Neuronal stem cell (in vitro differentiated cells): ENCODE data around the gene RNF11.

Experiments
- DNase-seq: peaks from one replicate; pipeline ENCODE4 v3.0.0-alpha.2; 2013; ENCODE audit warnings: low spot score
- H2AFZ ChIP-seq: one replicate; pipeline ENCODE4 v1.6.1; 2013; ENCODE audit warnings: mild to moderate bottlenecking, low read length, inconsistent platforms
- H2AK5ac ChIP-seq: 2 replicates; pipeline ENCODE4 v1.6.1; 2013; ENCODE audit warnings: low read depth, mild to moderate bottlenecking, inconsistent platforms, low read length, moderate library complexity, mixed read lengths
- H2BK120ac ChIP-seq: 2 replicates; pipeline ENCODE4 v1.6.1; 2013; ENCODE audit warnings: low read depth, mild to moderate bottlenecking, inconsistent platforms, low read length, moderate library complexity, mixed read lengths
- H2BK12ac ChIP-seq: one replicate; pipeline ENCODE4 v1.6.1; 2013; ENCODE audit warnings: low read length, inconsistent platforms
- H2BK15ac ChIP-seq: 2 replicates; pipeline ENCODE4 v1.6.1; 2013; ENCODE audit warnings: mild to moderate bottlenecking, low read length, inconsistent platforms, mixed read lengths
- H2BK5ac ChIP-seq: one replicate; pipeline ENCODE4 v1.6.1; 2013; ENCODE audit warnings: inconsistent platforms, mild to moderate bottlenecking, low read length, moderate library complexity
- H3K14ac ChIP-seq: one replicate; pipeline ENCODE4 v1.6.1; 2013; ENCODE audit warnings: low read length, inconsistent platforms
- H3K18ac ChIP-seq: 2 replicates; pipeline ENCODE4 v1.6.1; 2013; ENCODE audit warnings: low read length, inconsistent platforms
- H3K23ac ChIP-seq: 2 replicates; pipeline ENCODE4 v1.6.1; 2013; ENCODE audit warnings: low read depth, mild to moderate bottlenecking, mixed read lengths, low read length, inconsistent platforms; ENCODE audit not compliant: poor library complexity
- H3K27ac ChIP-seq: replicated peaks from 3 replicates; pipeline ENCODE4 v1.5.1; 2013; ENCODE audit warnings: low read length, inconsistent platforms
- H3K27me3 ChIP-seq, 3 experiments: 2 replicates each; pipeline ENCODE4 v1.6.1; 2013; ENCODE audit warnings: low read length in 3 of 3, mild to moderate bottlenecking in 2 of 3, inconsistent platforms in 1 of 3, low read depth in 1 of 3, mixed read lengths in 1 of 3, moderate library complexity in 1 of 3; ENCODE audit not compliant: control insufficient read depth in 3 of 3, insufficient read depth in 3 of 3
- H3K36me3 ChIP-seq, 2 donors: replicated peaks in 1 of 2; 2 replicates each; pipeline ENCODE4 v1.6.1; 2013; ENCODE audit warnings: low read length in 2 of 2; ENCODE audit not compliant: control insufficient read depth in 2 of 2, insufficient read depth in 2 of 2
- H3K4ac ChIP-seq: 2 replicates; pipeline ENCODE4 v1.6.1; 2013; ENCODE audit warnings: inconsistent platforms, mild to moderate bottlenecking, low read length, moderate library complexity
- H3K4me1 ChIP-seq, 2 donors: 1 replicate in 1 of 2; 2 replicates in 1 of 2; pipeline ENCODE4 v1.6.1; 2013; ENCODE audit warnings: low read length in 2 of 2, low read depth in 1 of 2; ENCODE audit not compliant: control insufficient read depth in 2 of 2, insufficient read depth in 1 of 2
- H3K4me2 ChIP-seq: one replicate; pipeline ENCODE4 v1.6.1; 2013; ENCODE audit warnings: mild to moderate bottlenecking, low read length, inconsistent platforms; ENCODE audit not compliant: insufficient read depth, poor library complexity, severe bottlenecking
- H3K4me3 ChIP-seq, 2 donors: 2 replicates each; pipeline ENCODE4 v1.5.1; 2013; ENCODE audit warnings: low read length in 2 of 2, mild to moderate bottlenecking in 2 of 2, inconsistent platforms in 1 of 2, moderate library complexity in 1 of 2
- H3K79me1 ChIP-seq: one replicate; pipeline ENCODE4 v1.6.1; 2013; ENCODE audit warnings: low read depth, mild to moderate bottlenecking, inconsistent platforms, low read length, moderate library complexity
- H3K9ac ChIP-seq: one replicate; pipeline ENCODE4 v1.6.1; 2013; ENCODE audit warnings: mild to moderate bottlenecking, low read depth, low read length, inconsistent platforms; ENCODE audit not compliant: poor library complexity
- H3K9me3 ChIP-seq, 2 donors: replicated peaks in 1 of 2; 2 replicates each; pipeline versions ENCODE3 to v1.6.1; 2013; ENCODE audit warnings: low read length in 2 of 2, mild to moderate bottlenecking in 2 of 2, inconsistent platforms in 1 of 2, low read depth in 1 of 2, mixed read lengths in 1 of 2, moderate library complexity in 1 of 2; ENCODE audit not compliant: control insufficient read depth in 2 of 2, insufficient read depth in 1 of 2
- H4K8ac ChIP-seq: one replicate; pipeline ENCODE4 v1.6.1; 2013; ENCODE audit warnings: low read depth, mild to moderate bottlenecking, inconsistent platforms, low read length, moderate library complexity
- H4K91ac ChIP-seq: one replicate; pipeline ENCODE4 v1.6.1; 2013; ENCODE audit warnings: low read length, low read depth, mild to moderate bottlenecking, inconsistent platforms; ENCODE audit not compliant: poor library complexity
- WGBS, 2 donors: extraction: QIAGEN DNeasy Blood & Tissue Kit; methylation state at CpG; one replicate each; pipeline ENCODE4 v1.1.7; 2013; ENCODE audit warnings: missing lambda C conversion rate in 2 of 2, mixed read lengths in 1 of 2; ENCODE audit not compliant: insufficient read length in 2 of 2, insufficient replicate concordance in 1 of 2; ENCODE audit errors: extremely low coverage in 2 of 2; 5-methylcytosine and 5-hydroxymethylcytosine counted together

RNF11 gene

DNA sequence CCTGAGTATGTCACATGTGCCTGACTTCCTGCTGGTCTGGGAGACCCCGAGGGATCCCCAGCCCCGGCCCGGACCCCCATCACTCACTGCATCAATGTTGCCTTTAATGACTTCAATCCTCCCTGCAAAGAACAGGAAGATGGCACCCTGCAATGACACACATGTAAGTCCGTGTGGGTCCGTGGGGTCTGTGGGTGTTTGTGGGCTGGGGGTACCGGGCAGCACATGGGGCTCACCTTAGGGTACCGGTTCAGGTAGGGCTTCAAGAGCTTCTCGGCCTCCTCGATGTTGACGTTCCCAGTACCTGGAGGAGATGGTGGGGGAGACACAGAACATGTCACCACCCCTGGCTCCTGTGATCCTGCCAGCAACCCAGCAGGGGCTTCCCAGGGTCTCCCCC lies 66.2 kb downstream of the RNF11 start:
- peaks cover 0 to 2% of the 10 kb centered on the region in 2 donors for H3K9me3 ChIP-seq
- H3K14ac ChIP-seq, result no peak overlapping the region
- H4K91ac ChIP-seq, result no peak overlapping the region
- H3K9ac ChIP-seq, result no peak overlapping the region
- H3K23ac ChIP-seq, result no peak overlapping the region
- no peak overlapping the region for H2AK5ac ChIP-seq
- no peak overlapping the region for H3K27ac ChIP-seq
- H3K4me3 ChIP-seq, result no peak overlapping the region
- no CpG with 5 or more reads among the region's 10 CpGs for WGBS, 2 donors
- no peak overlapping the region for H2BK5ac ChIP-seq
- H2BK15ac ChIP-seq, result no peak overlapping the region
- H2BK120ac ChIP-seq, result no peak overlapping the region
- H3K18ac ChIP-seq, result no peak overlapping the region
- no peak for DNase-seq
- H2AFZ ChIP-seq, result peak overlapping the region; percentile 38
- H3K4ac ChIP-seq, result no peak overlapping the region
- peaks cover 0 to 10% (median 0%) of the 10 kb centered on the region in 3 experiments for H3K27me3 ChIP-seq
- H4K8ac ChIP-seq, result no peak overlapping the region
- H2BK12ac ChIP-seq, result no peak overlapping the region
- H3K4me1 ChIP-seq, result peaks cover 4 to 5% of the 10 kb centered on the region in 2 donors
- no peaks in the 10 kb centered on the region for H3K79me1 ChIP-seq
- no peak overlapping the region for H3K4me2 ChIP-seq
- H3K36me3 ChIP-seq, result no peaks in the 10 kb centered on the region

GRCh38 chr1:51302746-51303145 lies 66.7 kb downstream of the RNF11 start:
- Histone ChIP-seq H4K8ac (no peak overlapping the region), H3K4ac (no peak overlapping the region), H2BK120ac (no peak overlapping the region), H3K9ac (peak overlapping the region; percentile 53), H2BK12ac (no peak overlapping the region), H2AK5ac (no peak overlapping the region), H4K91ac (no peak overlapping the region), H3K18ac (peak overlapping the region; percentile 1), H2BK5ac (no peak overlapping the region), H2AFZ (no peak overlapping the region), H3K27ac (no peak overlapping the region), H3K4me1 (peaks cover 4 to 5% of the 10 kb centered on the region in 2 donors), H3K9me3 (peaks cover 0 to 2% of the 10 kb centered on the region in 2 donors), H3K4me3 (no peak overlapping the region), H3K4me2 (no peak overlapping the region), H2BK15ac (no peak overlapping the region), H3K27me3 (peaks cover 0 to 10% (median 0%) of the 10 kb centered on the region in 3 experiments), H3K14ac (no peak overlapping the region), H3K23ac (peak overlapping the region; percentile 21), H3K36me3 (no peaks in the 10 kb centered on the region), H3K79me1 (no peaks in the 10 kb centered on the region)
- WGBS, 2 donors, result no CpG with 5 or more reads among the region's 7 CpGs
- no peak for DNase-seq

GRCh38 chr1:51303315-51303714 lies 67.2 kb downstream of the RNF11 start:
- Histone ChIP-seq H2BK120ac (no peak overlapping the region), H2AFZ (peak overlapping the region; percentile 26), H3K4ac (no peak overlapping the region), H3K4me1 (peaks cover 4 to 5% of the 10 kb centered on the region in 2 donors), H2BK12ac (no peak overlapping the region), H2AK5ac (no peak overlapping the region), H2BK15ac (no peak overlapping the region), H3K4me2 (no peak overlapping the region), H2BK5ac (no peak overlapping the region), H4K8ac (no peak overlapping the region), H3K27me3 (peaks cover 0 to 10% (median 0%) of the 10 kb centered on the region in 3 experiments), H4K91ac (peak overlapping the region; percentile 40), H3K23ac (peak overlapping the region; percentile 21), H3K4me3 (no peak overlapping the region), H3K9ac (peak overlapping the region; percentile 53), H3K9me3 (peaks cover 0 to 2% of the 10 kb centered on the region in 2 donors), H3K36me3 (no peaks in the 10 kb centered on the region), H3K18ac (peak overlapping the region; percentile 68), H3K79me1 (no peaks in the 10 kb centered on the region), H3K14ac (no peak overlapping the region), H3K27ac (no peak overlapping the region)
- DNase-seq, result no peak
- no CpG with 5 or more reads among the region's 6 CpGs for WGBS, 2 donors

DNA sequence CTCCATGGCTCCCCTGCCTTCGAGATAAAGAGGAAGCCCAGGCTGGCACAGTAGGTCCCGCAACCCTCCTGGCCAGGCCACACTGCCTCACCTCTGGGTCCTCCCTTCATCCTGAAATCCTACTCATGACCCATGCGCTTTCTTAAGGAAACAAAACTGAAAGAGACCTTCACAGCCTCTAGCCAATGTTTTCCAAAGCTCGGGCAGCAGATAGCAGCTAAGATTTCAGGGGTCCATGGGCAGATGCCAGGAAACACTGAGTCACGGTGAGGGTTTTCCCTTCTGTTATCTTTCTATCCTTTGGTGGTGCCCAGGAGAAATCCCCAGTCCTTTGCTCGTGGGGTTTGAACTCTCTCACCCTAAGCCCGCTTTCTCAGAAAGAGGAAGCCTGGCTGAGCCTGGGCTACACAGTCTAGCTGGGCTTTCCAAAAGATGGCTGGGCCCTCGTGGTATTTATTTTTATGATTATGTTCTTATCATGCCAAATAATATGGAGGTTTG lies 67.7 kb downstream of the RNF11 start:
- Histone ChIP-seq H2BK120ac (no peak overlapping the region), H3K4ac (no peak overlapping the region), H3K14ac (no peak overlapping the region), H2AK5ac (no peak overlapping the region), H3K9ac (no peak overlapping the region), H2BK12ac (no peak overlapping the region), H2AFZ (peak overlapping the region; percentile 26), H3K4me1 (peaks cover 4 to 5% of the 10 kb centered on the region in 2 donors), H2BK15ac (no peak overlapping the region), H3K27me3 (peaks cover 0 to 13% (median 0%) of the 10 kb centered on the region in 3 experiments), H4K8ac (no peak overlapping the region), H3K18ac (no peak overlapping the region), H3K4me3 (no peak overlapping the region), H4K91ac (no peak overlapping the region), H3K27ac (no peak overlapping the region), H3K79me1 (no peaks in the 10 kb centered on the region), H3K4me2 (no peak overlapping the region), H3K9me3 (peaks cover 0 to 2% of the 10 kb centered on the region in 2 donors), H2BK5ac (no peak overlapping the region), H3K36me3 (no peaks in the 10 kb centered on the region), H3K23ac (no peak overlapping the region)
- no CpG with 5 or more reads among the region's 8 CpGs for WGBS, 2 donors
- DNase-seq, result no peak
